HFFc6 (cell line): ENCODE measurements around the gene LYPD8. TPM values are rescaled to one million over a fixed set of nuclear protein-coding genes. Genes with fewer than 3 reads are reported as not detected.

Experiments
- DNase-seq: peaks from one replicate; pipeline ENCODE4 v3.0.0-alpha.2; 2018
- H3K27ac Mint-ChIP-seq: 2 replicates; pipeline ENCODE4 v1.8.0; 2020; ENCODE audit warnings: mild to moderate bottlenecking, mixed read lengths
- H3K27me3 Mint-ChIP-seq: 2 replicates; pipeline ENCODE4 v1.8.0; 2021; ENCODE audit warnings: mild to moderate bottlenecking, moderate library complexity, mixed read lengths; ENCODE audit not compliant: insufficient read depth
- H3K36me3 Mint-ChIP-seq: 2 replicates; pipeline ENCODE4 v1.8.0; 2021; ENCODE audit warnings: low read depth, mixed read lengths
- H3K4me1 Mint-ChIP-seq: 2 replicates; pipeline ENCODE4 v1.8.0; 2020; ENCODE audit warnings: low read depth, mixed read lengths
- H3K4me3 Mint-ChIP-seq: 2 replicates; pipeline ENCODE4 v1.8.0; 2020; ENCODE audit warnings: mild to moderate bottlenecking, moderate library complexity, mixed read lengths
- H3K9me3 Mint-ChIP-seq: 2 replicates; pipeline ENCODE4 v1.8.0; 2020; ENCODE audit warnings: mild to moderate bottlenecking, mixed read lengths
- CTCF ChIP-seq: fragments of 200-600 bp; sonication (generic); IDR thresholded peaks from 2 replicates; pipeline ENCODE4 v1.5.0; 2021; ENCODE audit warnings: antibody characterized with exemption, mild to moderate bottlenecking
- total RNA-seq, 6 experiments: library from RNA; stranded (reverse); fragmentation: NEBNext Ultra II Directional; extraction: Animal tissue kit (Norgen Biotek cat#: 25700); gene quantifications; 2 replicates in 1 of 6; 3 replicates in 5 of 6; pipeline ENCODE4 v1.2.3, GENCODE V29; 2021

Gene LYPD8
- total RNA-seq, 6 experiments from 2014 or later: 0.14 to 0.58 (median 0.25) TPM; not detected in 2

DNA sequence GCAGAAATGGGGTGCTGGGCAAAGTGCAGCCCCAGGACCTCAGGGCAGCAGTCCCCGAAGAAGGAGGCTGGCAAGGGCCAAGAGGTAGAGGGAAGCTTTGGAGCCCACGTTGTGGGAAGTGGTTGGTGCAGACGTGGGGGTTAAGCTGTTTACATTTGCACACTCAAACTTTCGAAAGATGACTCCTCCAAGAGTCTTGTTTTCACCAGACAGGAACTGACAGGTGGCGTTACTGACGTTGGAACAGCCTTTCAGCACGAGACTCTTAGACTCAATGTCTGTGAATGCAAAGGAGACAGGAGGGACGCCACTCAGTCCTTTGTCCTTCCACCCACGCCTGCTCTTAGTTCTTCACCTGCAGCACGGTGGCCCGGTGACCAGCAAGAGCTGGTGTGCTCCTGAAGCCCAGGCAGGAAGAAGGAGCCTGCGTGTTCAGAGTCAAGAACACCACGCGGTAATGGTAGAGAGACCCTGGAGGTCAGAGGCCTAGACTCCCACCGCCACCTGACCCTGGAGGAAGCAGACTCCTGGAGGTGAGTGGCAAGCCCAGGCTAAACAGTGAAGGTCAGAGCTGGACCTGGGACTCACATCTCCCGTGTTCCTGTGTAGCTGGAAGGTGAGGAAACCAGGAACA, 15.9 kb downstream of the LYPD8 start:
- Mint-ChIP-seq H3K36me3 (no peaks in the 10 kb centered on the region), H3K4me3 (no peak overlapping the region), H3K9me3 (peaks cover 8% of the 10 kb centered on the region; the same call in 1 of the 2 replicates), H3K27ac (no peak overlapping the region), H3K4me1 (no peaks in the 10 kb centered on the region), H3K27me3 (no peaks in the 10 kb centered on the region; the same call in 1 of the 2 replicates)
- DNase-seq: no peak
- no peak for TF ChIP-seq CTCF

GRCh38 chr1:248737457-248737856, 18.1 kb downstream of the LYPD8 start:
- no peak for TF ChIP-seq CTCF
- H3K36me3 Mint-ChIP-seq: no peaks in the 10 kb centered on the region
- no peaks in the 10 kb centered on the region for H3K27me3 Mint-ChIP-seq
- H3K9me3 Mint-ChIP-seq: peaks cover 8% of the 10 kb centered on the region; the same call in 1 of the 2 replicates
- H3K4me1 Mint-ChIP-seq: no peaks in the 10 kb centered on the region
- no peak for DNase-seq
- H3K27ac Mint-ChIP-seq: no peak overlapping the region
- no peak overlapping the region for H3K4me3 Mint-ChIP-seq

DNA sequence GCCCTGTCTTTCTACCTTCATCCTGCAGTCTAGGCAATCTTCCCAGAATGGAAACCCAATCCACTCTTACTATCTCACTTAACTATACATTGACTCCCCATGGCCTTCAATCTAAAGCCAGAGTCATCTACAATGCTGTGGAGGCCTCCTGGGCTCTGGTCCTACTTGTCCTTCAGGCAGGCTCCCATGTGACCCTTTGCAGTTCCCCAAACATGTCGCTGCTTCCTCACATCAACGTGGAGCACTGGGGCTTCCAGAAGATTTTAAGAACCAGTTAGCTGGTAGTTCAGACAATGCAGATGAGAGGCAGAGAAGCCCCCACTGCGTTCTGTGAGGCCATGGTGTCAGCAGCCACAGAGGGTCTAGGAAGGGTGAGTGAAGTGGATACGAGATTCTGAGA, 18.6 kb downstream of the LYPD8 start:
- no peaks in the 10 kb centered on the region for H3K27me3 Mint-ChIP-seq
- peaks cover 6% of the 10 kb centered on the region; the same call in 1 of the 2 replicates for H3K9me3 Mint-ChIP-seq
- H3K4me3 Mint-ChIP-seq: no peak overlapping the region

GRCh38 chr1:248733566-248733965, 22.0 kb downstream of the LYPD8 start:
- Mint-ChIP-seq H3K4me3 (no peak overlapping the region), H3K27me3 (no peaks in the 10 kb centered on the region), H3K4me1 (no peaks in the 10 kb centered on the region), H3K36me3 (no peaks in the 10 kb centered on the region), H3K27ac (no peak overlapping the region), H3K9me3 (peaks cover 18% of the 10 kb centered on the region)
- no peak for DNase-seq
- TF ChIP-seq CTCF: no peak

More for the DNA sequence above, 18.6 kb downstream of the LYPD8 start:
- Mint-ChIP-seq H3K4me1 (no peaks in the 10 kb centered on the region), H3K27ac (no peak overlapping the region), H3K36me3 (no peaks in the 10 kb centered on the region)
- DNase-seq: no peak
- no peak for TF ChIP-seq CTCF

- H3K9me3 Mint-ChIP-seq: peaks cover 33% of the 10 kb centered on the region
- no peaks in the 10 kb centered on the region for H3K4me1 Mint-ChIP-seq
- no peaks in the 10 kb centered on the region for H3K27me3 Mint-ChIP-seq
- H3K27ac Mint-ChIP-seq: no peak overlapping the region
- TF ChIP-seq CTCF: no peak
- H3K4me3 Mint-ChIP-seq: peak overlapping the region; percentile 55
- H3K36me3 Mint-ChIP-seq: no peaks in the 10 kb centered on the region
- peak; percentile 10 for DNase-seq
Observed at GRCh38 chr1:248730507-248731335, 24.8 kb downstream of the LYPD8 start.
